ENCODE results near the gene PKN2. TPM values are rescaled to one million over a fixed set of nuclear protein-coding genes. Genes with fewer than 3 reads are reported as not detected.

The PKN2 gene
- total RNA-seq, 6 experiments from 2014 or later: 13.6 to 16.6 (median 15.0) TPM

DNA sequence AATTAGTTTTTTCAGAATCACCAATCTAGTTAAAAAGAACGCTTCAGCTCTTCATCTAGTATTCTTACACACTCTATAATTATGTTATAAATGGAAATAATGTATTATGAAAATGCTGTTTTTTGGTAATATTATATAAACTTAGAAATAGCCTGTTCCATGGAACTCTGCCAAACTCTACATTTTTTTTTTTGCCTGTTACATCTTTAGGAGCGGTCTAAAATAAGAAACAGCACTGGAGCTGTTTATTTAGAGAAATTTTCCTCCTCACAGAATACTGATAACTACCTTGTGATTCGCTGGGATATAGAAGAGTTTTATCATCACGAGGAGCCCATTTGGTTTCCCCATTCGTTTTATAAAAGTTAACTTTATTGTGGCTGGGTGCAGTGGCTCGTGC, 58.5 kb downstream of the PKN2 start:
- WGBS (ENCODE audit: insufficient coverage, low coverage, low lambda C conversion rate, missing lambda C conversion rate): 91% methylated on average over 6 of the region's 6 CpGs
- Histone ChIP-seq H3K4me3 (no peak overlapping the region), H3K9me3 (no peaks in the 10 kb centered on the region), H3K27me3 (no peaks in the 10 kb centered on the region), H3K27ac (no peak overlapping the region), H3K36me3 (no peaks in the 10 kb centered on the region), H3K4me1 (no peaks in the 10 kb centered on the region)
- no peak for TF ChIP-seq CTCF (IDR thresholded peaks at IDR 0.05)
- no peak for TF ChIP-seq POLR2A (IDR thresholded peaks at IDR 0.05)
- intact Hi-C loops (cut with DNase I): no loop called here
- no peak for DNase-seq
- ATAC-seq: no peak

DNA sequence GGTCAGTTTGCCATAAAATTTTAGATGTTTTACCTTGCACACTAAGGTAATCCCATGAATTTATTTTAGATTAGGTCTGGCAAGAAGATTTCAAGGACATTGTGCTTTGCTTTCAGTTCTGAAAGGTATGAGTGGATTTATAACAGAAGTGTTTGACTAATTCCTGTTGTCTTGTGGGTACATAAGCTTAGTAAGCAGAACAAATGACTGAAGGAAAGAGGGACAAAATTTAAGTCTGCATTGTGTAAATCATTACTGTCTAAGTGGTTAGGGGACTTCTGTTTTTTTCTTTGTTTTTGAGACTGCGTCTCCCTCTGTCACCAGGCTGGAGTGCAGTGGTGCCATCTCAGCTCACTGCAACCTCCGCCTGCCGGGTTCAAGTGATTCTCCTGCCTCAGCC, 60.1 kb downstream of the PKN2 start:
- Histone ChIP-seq H3K4me1 (no peaks in the 10 kb centered on the region), H3K27ac (no peak overlapping the region), H3K9me3 (no peaks in the 10 kb centered on the region), H3K4me3 (no peak overlapping the region), H3K27me3 (no peaks in the 10 kb centered on the region), H3K36me3 (no peaks in the 10 kb centered on the region)
- intact Hi-C loops (cut with DNase I): no loop called here
- 96% methylated on average over 3 of the region's 3 CpGs for WGBS (ENCODE audit: insufficient coverage, low coverage, low lambda C conversion rate, missing lambda C conversion rate)
- no peak for ATAC-seq
- no peak for TF ChIP-seq POLR2A (IDR thresholded peaks at IDR 0.05)
- TF ChIP-seq CTCF (IDR thresholded peaks at IDR 0.05): no peak
- no peak for DNase-seq

DNA sequence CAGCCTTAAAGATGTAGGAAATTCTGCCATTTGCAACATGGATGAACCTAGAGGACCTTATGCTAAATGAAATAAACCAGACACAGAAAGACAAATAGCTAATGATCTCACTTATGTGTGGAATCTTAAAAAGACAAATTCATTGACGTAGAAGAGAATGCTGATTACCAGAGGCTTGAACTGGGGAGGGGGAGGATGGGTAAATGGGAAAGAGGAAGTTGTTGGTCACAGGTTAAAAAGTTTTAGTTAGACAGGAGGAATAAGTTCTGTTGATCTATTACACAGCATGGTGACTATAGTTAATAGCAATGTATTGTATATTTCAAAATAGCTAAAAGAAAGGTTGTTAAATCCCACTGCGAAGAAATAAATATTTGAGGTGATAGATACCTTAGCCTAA, 62.8 kb downstream of the PKN2 start:
- Histone ChIP-seq H3K9me3 (no peaks in the 10 kb centered on the region), H3K4me1 (no peaks in the 10 kb centered on the region), H3K27me3 (no peaks in the 10 kb centered on the region), H3K27ac (no peak overlapping the region), H3K4me3 (no peak overlapping the region), H3K36me3 (no peaks in the 10 kb centered on the region)
- TF ChIP-seq POLR2A (IDR thresholded peaks at IDR 0.05) (no peak), CTCF (IDR thresholded peaks at IDR 0.05) (no peak)
- ATAC-seq (no peak), DNase-seq (no peak)
- 100% methylated on average over 2 of the region's 2 CpGs for WGBS (ENCODE audit: insufficient coverage, low coverage, low lambda C conversion rate, missing lambda C conversion rate)
- intact Hi-C loops (cut with DNase I): no loop called here

DNA sequence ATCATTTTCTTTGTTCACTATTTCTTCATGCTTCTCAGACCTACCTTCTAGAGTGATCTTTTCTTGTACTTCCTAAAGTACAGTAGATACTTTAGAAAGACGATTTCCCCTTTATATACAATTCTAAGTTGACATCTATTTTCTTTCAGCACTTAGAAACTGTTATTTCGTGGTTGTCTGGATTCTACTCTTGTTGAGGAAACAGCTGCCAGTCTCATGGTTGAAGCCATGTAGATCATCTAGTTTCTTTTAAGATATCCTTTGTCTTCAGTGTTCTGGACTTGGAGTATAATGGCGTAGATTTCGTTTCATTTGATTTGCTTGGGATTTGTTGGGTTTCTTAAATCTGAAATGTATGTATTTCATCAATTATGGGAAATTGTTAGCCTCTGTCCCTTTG, 67.6 kb downstream of the PKN2 start:
- Histone ChIP-seq H3K36me3 (no peaks in the 10 kb centered on the region), H3K27ac (no peak overlapping the region), H3K27me3 (no peaks in the 10 kb centered on the region), H3K4me3 (no peak overlapping the region), H3K9me3 (no peaks in the 10 kb centered on the region), H3K4me1 (no peaks in the 10 kb centered on the region)
- WGBS (ENCODE audit: insufficient coverage, low coverage, low lambda C conversion rate, missing lambda C conversion rate): 80% methylated on average over 4 of the region's 4 CpGs
- ATAC-seq (no peak), DNase-seq (no peak)
- TF ChIP-seq POLR2A (IDR thresholded peaks at IDR 0.05) (no peak), CTCF (IDR thresholded peaks at IDR 0.05) (no peak)
- intact Hi-C loops (cut with DNase I): no loop called here

GRCh38 chr1:88753506-88753905, 69.4 kb downstream of the PKN2 start:
- Histone ChIP-seq H3K36me3 (no peaks in the 10 kb centered on the region), H3K27me3 (no peaks in the 10 kb centered on the region), H3K9me3 (no peaks in the 10 kb centered on the region), H3K4me1 (no peaks in the 10 kb centered on the region), H3K4me3 (no peak overlapping the region), H3K27ac (no peak overlapping the region)
- DNase-seq (no peak), ATAC-seq (no peak)
- WGBS (ENCODE audit: insufficient coverage, low coverage, low lambda C conversion rate, missing lambda C conversion rate): 100% methylated on average over 5 of the region's 6 CpGs
- TF ChIP-seq CTCF (IDR thresholded peaks at IDR 0.05) (no peak), POLR2A (IDR thresholded peaks at IDR 0.05) (no peak)
- intact Hi-C loops (cut with DNase I): no loop called here

All from right lobe of liver (tissue), 6 donors.